Measurements from ENCODE around the gene CHST2. TPM values are rescaled to one million over a fixed set of nuclear protein-coding genes. Genes with fewer than 3 reads are reported as not detected.
"Not testable (repeated sequence)": the region's sequence is repeated elsewhere in the genome, so short reads cannot be mapped to it uniquely, and the experiment has no call there.

CHST2 gene, protein sequence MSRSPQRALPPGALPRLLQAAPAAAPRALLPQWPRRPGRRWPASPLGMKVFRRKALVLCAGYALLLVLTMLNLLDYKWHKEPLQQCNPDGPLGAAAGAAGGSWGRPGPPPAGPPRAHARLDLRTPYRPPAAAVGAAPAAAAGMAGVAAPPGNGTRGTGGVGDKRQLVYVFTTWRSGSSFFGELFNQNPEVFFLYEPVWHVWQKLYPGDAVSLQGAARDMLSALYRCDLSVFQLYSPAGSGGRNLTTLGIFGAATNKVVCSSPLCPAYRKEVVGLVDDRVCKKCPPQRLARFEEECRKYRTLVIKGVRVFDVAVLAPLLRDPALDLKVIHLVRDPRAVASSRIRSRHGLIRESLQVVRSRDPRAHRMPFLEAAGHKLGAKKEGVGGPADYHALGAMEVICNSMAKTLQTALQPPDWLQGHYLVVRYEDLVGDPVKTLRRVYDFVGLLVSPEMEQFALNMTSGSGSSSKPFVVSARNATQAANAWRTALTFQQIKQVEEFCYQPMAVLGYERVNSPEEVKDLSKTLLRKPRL
- total RNA-seq = 1.7 TPM
- long read RNA-seq, full-length matches to known transcripts = 2 of 4 reads
- long read RNA-seq, partial matches to known transcripts = 0 of 4 reads
- long read RNA-seq, other reads (novel, unspliced or antisense) = 2 of 4 reads

DNA sequence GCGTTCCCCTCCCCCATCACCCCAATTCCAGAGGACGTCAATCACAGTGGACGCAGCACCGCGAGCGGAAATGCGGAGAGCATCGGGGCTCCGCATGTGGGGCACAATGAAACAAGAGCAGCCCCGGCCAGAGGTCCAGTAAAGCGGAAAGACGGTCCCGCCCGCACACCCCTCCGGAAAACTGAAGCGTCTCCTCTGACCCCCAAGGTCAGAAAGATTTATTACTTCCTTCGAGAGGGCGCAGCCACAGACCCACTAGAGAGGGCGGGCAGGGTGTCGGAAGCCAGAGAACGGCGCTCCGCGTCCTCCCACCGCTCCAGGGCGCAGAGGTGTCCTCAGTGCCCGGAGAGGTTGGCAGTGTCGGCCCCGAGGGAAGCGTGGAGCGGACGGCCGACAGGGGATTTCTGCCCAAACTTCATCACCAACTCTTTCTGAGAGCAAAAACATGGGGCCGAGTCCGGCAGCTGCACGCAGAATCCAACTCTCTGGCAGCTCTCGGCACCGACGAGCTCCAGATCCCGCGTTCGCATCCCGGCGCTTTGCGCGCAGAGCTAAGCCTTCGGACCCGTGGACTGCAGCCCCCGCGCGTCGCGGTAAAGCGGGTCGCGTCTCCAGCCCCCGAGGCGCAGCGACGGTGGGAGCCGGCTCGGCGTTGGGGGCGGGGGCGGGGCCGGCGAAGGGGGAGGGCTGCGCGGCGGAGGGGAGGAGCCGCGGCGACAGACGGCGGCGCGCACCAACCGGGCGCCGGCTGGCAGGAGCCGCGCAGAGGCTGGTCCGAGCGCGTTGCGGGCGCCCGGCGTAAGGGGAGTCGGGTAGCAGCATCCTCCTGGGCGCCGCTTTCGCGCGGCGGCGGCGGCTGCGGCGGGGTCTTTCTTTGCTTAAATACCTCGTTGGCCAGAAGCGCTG lies at the start of gene CHST2:
Gene CHST2, plus strand, starts transcription at position 763 of the 906 bp plus-strand sequence. CDS start 1,046 bp downstream, outside the sequence.
- DNase-seq (peak; percentile 83), ATAC-seq (peak; percentile 98)
- intact Hi-C loops (cut with micrococcal nuclease) = no loop called here

DNA sequence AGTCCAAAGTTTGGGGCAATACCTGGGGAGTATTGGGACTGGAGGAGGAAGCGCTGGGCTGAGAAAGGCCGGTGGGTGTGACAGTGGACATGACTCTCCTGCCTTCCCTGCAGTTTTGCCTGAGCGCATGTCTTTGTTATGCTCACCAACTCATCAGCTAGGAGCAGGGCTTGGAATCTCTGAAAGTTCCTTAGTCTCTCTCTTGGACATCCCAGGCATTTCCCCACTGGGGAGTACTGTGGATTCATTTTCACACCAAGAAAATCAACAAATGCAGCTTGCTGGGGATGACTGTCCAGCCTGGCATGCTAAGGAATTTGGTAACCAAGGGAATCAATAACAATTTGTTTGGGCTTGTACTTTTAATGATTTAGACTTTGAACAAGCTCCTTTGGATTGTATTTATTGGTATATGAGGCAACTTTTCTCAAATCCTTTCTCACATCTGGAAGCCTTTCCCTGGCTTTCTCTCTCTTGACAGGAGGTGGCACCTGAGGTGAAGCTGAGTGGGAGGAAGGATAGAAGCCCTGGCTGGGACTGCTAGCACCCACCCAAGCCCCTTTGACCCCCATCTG lies 48.5 kb upstream of the CHST2 start:
- DNase-seq (no peak), ATAC-seq (no peak)
- intact Hi-C loops (cut with micrococcal nuclease) = no loop called here

DNA sequence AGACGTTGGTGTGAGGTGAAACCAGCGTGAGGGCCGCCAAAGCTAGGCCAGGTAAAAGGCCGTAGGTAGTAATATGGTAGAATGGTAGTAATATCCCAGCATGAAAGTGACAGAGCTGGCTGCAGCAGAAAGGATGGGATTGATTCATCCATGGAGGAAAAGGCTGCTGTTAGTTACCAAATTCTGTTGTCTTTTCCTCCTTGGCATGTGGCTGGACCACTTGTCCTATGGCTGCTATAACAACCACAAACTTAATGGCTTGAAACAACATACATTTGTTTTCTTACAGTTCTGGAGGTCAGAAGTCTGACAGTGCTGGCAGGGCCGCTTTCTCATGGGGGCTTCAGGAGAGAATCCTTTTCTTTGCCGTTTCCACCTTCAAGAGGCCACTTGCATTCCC lies 47.8 kb upstream of the CHST2 start:
- DNase-seq (no peak), ATAC-seq (no peak)
- intact Hi-C loops (cut with micrococcal nuclease) = no loop called here

DNA sequence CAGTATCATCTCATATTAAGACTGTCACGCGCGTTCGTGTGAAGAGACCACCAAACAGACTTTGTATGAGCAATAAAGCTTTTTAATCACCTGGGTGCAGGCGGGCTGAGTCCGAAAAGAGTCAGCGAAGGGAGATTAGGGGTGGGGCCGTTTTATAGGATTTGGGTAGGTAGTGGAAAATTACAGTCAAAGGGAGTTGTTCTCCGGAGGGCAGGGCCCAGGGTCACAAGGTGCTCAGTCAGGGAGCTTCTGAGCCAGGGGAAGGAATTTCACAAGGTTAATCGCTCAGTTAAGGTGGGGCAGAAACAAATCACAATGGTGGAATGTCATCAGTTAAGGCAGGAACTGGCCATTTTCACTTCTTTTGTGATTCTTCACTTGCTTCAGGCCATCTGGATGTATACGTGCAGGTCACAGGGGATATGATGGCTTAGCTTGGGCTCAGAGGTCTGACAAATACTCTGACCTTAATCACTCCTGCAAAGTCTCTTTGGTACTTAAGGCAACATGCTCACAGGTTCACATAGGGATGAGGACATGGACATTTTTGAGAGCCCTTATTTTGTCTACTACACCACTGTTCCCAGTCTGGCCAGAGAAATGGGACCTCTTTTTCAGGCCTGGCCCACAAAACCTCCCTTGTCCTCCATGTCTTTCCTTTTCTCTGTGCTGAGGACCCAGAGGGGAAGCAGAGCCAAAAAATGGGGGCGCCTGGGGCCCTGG lies 47.1 kb upstream of the CHST2 start:
- DNase-seq; intact Hi-C loops (cut with micrococcal nuclease); ATAC-seq: not testable (repeated sequence)

DNA sequence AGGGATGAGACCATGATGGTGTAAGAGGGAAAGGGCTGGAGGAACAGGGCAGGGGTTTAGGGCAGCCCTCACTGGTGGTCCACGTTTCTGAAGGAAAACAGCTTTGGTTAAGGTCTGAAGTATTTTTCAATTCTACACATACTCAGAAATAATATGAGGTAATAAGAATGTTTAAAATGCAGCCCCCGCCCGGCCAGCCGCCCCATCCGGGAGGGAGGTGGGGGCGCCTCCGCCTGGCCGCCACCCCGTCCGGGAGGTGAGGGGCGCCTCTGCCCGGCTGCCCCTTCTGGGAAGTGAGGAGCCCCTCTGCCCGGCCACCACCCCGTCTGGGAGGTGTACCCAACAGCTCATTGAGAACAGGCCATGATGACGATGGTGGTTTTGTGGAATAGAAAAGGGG lies 46.0 kb upstream of the CHST2 start:
- DNase-seq; ATAC-seq; intact Hi-C loops (cut with micrococcal nuclease): not testable (repeated sequence)

DNA sequence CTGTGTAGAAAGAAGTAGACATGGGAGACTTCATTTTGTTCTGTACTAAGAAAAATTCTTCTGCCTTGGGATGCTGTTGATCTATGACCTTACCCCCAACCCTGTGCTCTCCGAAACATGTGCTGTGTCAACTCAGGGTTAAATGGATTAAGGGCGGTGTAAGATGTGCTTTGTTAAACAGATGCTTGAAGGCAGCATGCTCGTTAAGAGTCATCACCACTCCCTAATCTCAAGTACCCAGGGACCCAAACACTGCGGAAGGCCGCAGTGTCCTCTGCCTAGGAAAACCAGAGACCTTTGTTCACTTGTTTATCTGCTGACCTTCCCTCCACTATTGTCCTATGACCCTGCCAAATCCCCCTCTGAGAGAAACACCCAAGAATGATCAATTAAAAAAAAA lies 45.6 kb upstream of the CHST2 start:
- ATAC-seq; intact Hi-C loops (cut with micrococcal nuclease); DNase-seq: not testable (repeated sequence)

DNA sequence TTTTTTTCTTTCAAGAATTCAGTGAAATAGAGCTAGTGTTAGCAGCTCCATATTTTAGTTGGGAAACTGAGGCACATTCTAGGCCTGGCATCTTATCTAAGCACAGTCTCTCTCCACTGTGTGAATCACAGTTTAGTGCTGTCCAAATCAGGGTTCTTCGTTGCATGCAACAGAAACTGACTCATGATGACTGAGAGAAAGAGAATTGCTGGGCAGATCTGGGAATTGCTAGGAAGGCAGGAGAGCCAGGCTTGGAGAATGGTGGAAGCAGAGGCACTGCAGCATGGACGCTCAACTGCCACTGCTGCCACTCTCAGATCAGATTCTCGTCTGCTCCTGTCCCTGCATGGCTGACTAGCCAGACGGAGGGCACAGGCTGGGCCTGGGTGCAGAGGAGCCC lies 40.7 kb upstream of the CHST2 start:
- intact Hi-C loops (cut with micrococcal nuclease) = no loop called here
- ATAC-seq (no peak), DNase-seq (no peak)

DNA sequence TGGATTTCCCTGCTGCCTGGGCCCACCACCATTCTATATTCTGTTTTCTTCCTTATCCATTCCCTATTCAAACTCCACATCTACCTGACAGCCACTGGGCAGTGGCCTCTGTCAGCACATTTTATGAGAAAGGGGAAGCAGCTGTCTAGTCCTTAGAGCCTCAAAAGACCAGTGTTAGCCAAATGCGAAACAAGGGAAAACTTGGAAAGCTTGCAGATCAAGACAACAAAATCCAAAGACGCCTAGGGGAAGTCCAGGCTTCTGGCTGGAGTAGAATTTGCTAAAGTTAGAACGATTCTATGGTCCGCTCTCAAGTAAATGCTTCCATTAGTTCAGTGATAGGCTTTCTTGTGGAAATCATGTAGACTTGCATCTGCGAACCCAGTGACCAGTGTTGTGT lies 39.4 kb upstream of the CHST2 start:
- ATAC-seq (no peak), DNase-seq (no peak)
- intact Hi-C loops (cut with micrococcal nuclease) = no loop called here

DNA sequence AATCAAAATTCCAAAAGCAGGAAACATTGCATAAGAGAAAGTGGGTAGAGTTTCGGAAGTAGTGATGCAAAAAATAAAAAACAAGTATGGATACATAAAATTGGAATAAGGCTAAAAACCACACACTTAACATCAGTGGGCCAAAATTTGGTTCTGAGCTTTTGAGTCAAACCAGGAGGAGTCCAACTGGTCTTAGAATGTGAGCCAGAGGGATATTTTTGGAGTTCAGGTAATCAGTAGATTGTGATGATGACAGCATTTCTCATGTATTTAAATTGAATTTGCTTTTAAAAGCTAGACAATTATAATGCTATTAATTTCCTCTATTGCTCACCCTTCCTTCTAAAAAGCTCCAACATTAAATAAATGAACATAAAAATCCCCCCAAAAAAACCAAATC lies 38.2 kb upstream of the CHST2 start:
- DNase-seq = no peak
- intact Hi-C loops (cut with micrococcal nuclease) = no loop called here
- ATAC-seq = no peak

DNA sequence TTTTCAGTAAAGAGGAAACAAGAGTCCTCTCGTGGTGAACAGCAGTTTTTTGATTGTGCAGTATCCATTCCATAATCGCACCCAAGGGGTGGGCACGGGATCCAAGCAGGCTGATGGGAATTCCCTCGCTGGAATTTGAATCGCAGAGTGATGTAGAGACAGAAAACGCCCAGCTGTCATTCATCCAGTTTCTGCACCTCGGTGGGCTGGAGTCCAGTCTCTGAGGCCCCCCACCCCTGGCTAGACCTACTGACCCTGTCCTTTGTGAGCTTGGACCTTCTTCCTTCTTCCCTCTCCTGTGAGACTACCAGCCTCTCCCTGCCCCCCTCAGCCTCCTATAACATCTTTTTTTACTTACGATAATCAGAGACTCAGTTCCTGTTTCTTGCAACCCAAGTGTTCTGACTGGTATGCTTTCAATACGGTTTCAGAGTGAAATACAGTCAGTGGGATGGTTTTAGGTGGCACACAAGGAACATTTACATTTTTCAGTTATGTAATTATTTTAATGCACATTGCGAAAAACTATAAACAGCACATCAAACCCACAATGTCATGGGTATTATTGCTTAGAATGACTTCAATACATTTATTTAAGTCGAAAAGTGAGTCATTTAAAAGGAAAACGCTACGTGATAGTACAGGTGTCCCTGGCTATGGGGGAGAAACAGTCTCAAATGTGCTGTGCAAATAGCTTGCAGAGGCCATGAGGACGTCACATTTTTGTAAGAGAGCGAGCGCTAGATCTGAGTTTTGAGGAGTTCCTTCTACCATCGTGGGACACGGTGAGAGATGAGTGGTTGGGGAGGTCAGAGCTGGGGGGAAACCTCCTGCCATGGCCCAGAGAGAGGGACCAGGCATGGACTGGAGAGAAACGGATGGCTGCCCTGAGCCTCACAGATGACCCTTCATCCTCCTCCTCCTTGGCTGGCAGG lies 37.5 kb upstream of the CHST2 start:
- ATAC-seq = no peak
- intact Hi-C loops (cut with micrococcal nuclease) = no loop called here
- DNase-seq = no peak

DNA sequence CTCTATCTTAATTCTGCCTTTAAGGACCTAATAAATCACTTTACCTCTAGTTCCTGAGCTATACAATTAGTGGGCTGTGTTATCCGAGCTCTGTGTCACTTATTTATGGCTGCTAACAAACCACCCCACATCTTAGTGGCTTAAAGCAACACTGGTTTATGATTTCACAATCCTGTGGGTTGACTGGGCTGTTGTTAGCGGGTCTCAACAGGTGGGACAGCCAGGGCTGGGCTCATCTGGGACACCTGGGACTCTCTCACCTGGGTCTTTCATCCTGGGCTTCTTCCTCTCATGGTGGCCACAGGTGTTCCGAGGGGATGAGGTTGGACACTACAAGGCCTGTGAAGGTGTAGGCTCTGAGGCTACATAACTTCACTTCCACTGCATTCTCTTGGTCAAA lies 35.8 kb upstream of the CHST2 start:
- intact Hi-C loops (cut with micrococcal nuclease) = no loop called here
- no peak for ATAC-seq
- DNase-seq = no peak

DNA sequence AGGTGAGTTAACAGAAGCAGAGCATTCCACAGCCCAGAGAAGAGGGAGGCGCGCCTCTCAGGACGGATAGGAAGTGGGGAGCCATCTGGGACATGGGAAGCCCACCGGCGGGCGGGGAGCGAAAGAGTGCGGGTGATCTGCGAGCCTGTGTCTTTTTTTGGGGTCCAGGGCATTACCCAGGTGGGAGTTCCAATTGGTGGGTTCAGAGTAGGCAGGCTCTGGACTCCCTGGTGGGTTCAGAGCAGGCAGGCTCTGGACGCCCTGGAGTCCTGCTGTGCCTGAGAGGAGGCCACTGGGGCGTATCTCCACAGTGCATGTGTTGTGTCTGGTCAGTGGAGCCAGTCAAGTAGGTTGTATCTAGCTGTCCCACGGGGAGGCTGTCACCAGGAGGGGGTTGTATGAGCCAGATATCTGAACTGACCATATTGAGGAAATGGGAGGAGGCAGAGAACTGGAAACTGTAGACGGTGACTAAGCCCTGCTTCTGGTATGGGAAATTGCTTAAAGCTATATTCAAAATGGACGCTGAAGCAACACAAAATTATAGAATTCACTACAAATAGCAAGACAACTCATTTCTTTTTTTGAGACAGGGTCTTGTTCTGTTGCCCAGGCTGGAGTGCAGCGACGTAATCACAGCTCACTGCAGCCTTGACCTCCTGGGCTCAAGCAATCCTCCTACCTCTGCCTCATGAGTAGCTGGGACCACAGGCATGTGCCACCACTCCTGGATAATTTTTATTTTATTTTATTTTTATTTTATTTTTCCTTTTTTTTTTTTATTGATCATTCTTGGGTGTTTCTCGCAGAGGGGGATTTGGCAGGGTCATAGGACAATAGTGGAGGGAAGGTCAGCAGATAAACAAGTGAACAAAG lies 34.5 kb upstream of the CHST2 start:
- intact Hi-C loops (cut with micrococcal nuclease) = no loop called here
- DNase-seq = no peak
- no peak for ATAC-seq

DNA sequence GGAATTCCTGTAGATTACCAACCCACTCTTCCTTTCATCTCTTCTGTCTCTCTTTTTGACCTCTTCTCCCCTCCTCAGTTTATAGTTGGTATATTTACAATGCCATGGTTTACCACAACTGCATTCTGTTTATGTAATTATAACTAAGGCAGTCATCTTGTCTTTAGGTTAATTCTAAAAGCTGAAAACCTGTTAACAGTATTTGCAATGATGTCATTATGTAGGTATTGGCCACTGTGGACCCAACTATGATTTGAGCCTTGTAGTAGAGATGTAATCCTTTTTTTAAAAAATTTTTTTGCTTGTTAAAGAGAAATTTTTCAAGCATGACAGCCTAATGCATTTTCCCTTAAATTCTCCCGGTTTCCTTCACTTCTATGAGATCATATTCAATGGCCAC lies 30.7 kb upstream of the CHST2 start:
- DNase-seq (no peak), ATAC-seq (no peak)
- intact Hi-C loops (cut with micrococcal nuclease) = no loop called here

DNA sequence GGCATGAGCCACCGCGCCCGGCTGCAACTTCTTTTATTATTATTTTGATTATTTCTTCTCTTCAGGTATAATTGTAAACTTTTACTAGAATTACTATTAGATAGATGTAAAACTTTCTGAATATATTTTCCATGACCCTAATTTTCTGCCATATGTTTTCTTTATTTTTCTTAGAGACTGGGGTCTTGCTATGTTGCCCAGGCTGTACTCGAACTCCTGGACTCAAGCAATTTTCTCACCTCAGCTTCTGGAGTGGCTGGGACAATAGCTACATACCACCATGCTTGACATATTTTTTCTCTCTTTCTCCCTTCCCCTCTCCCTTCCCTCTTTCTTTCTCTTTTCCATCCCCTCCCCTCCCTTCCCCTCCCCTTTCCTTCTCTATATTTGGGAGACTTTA lies 29.6 kb upstream of the CHST2 start:
- intact Hi-C loops (cut with micrococcal nuclease) = no loop called here
- DNase-seq (no peak), ATAC-seq (no peak)

DNA sequence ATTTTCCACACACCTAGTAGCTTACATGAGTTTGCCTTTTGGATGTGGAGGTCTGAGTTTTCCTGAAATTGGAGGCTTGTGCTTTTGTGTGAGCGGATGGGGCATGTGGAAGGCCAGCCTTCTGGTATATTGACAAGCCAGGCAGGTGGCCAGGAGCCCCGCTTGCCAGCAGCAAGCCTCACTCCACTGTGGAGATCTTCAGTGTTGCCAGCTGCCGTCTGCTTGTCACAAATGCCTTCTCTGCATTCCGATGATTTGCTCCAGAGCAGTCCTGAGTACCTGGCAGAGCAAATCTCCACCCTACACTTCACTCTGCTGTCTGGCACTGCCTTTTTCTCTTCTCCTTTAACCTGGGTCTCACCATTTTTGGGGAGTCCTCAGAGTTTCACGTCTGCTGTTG lies 29.1 kb upstream of the CHST2 start:
- DNase-seq (peak; percentile 52), ATAC-seq (peak; percentile 75)
- intact Hi-C loops (cut with micrococcal nuclease) = no loop called here

DNA sequence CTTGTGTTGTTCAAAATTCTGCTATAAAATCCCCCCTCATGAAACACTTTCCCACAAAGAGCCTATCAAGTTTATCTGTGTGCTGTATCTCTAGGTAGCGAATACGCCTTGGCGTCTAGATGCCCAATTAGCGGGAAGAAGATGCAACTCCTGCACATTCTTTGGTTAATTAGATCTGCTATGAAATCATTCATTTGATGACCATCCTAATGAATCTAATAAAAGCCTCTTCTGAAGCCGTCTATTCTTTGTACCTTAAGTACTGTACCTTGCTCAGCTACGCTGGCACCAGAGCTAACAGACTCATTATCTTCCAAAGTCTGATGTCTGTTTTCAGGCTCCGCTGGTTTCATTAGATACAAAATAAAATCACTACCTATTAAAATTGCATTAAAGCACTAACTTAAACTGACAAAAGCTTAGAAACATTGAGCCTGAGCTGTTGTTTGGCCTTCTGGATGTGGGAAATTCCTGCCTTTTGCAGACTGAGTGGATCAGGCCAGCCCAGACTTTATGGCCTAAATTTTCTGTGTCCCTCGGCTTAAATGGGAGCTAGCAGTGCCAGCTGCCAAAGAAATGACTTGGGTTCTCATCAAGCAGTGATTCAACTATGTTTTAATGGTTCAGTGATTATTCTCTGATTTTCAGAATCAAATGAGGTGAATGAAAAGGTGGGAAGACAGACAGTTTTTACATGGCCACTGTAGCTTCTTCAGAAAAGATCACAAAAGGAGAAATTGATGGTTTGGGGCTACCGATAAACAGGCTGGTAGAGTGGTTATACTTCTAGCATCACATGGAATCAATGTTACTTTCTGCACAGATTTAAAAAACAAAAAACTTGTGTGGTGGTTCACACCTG lies 28.4 kb upstream of the CHST2 start:
- DNase-seq (no peak), ATAC-seq (no peak)
- intact Hi-C loops (cut with micrococcal nuclease) = no loop called here

Measured in left ventricle myocardium superior (tissue), 1 donor.